ENCODE data around the gene LRP3. TPM values are rescaled to one million over a fixed set of nuclear protein-coding genes. Genes with fewer than 3 reads are reported as not detected.

Gene LRP3
- total and polyA plus RNA-seq, 2 experiments from 2014 or later, result 3.5 to 62.7 TPM

DNA sequence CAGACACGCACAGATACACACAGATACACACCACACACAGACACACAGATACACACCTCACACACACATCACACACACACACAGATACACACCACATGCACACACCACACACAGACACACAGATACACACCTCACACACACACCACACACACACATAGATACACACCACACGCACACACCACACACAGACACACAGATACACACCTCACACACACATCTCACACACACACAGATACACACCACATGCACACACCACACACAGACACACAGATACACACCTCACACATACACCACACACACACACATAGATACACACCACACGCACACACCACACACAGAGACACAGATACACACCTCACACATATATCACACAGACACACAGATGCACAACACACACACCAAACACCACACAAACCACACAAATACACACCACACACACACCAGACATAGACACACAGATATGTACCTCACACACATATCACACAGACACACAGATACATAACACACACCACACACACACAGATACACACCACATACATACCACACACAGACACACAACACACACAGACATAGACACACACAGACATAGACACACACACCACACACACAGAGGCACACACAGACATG, 55.7 kb downstream of the LRP3 start:
- ATAC-seq (no peak), DNase-seq (ENCODE audit: low spot score) (no peak)
- Histone ChIP-seq H3K4me1 (ENCODE audit: insufficient read depth) (no peaks in the 10 kb centered on the region), H3K27me3 (ENCODE audit: insufficient read depth) (no peaks in the 10 kb centered on the region), H3K4me2 (no peak overlapping the region), H3K9me2 (ENCODE audit: insufficient read depth) (no peaks in the 10 kb centered on the region), H3K79me2 (replicated peaks; ENCODE audit: insufficient read depth) (no peaks in the 10 kb centered on the region), H2AFZ (no peak overlapping the region), H3K36me3 (ENCODE audit: insufficient read depth) (peaks cover 6% of the 10 kb centered on the region; the same call in 1 of the 2 replicates), H3K4me3 (no peak overlapping the region), H3K27ac (ENCODE audit: low read depth) (no peak overlapping the region), H3F3A (replicated peaks; ENCODE audit: low read depth) (no peaks in the 10 kb centered on the region), H4K20me1 (replicated peaks; ENCODE audit: insufficient read depth) (no peaks in the 10 kb centered on the region)
- Mint-ChIP-seq H3K36me3 (ENCODE audit: low read depth) (no peaks in the 10 kb centered on the region; the same call in 2 of the 3 replicates), H3K27me3 (ENCODE audit: insufficient read depth, low read depth, poor library complexity) (peaks cover 4% of the 10 kb centered on the region), H3K4me3 (no peak overlapping the region), H3K9me3 (peaks cover 11% of the 10 kb centered on the region), H3K4me1 (peaks cover 2% of the 10 kb centered on the region; the same call in 1 of the 3 replicates), H3K27ac (no peak overlapping the region)
- TF ChIP-seq, protein P1, sequence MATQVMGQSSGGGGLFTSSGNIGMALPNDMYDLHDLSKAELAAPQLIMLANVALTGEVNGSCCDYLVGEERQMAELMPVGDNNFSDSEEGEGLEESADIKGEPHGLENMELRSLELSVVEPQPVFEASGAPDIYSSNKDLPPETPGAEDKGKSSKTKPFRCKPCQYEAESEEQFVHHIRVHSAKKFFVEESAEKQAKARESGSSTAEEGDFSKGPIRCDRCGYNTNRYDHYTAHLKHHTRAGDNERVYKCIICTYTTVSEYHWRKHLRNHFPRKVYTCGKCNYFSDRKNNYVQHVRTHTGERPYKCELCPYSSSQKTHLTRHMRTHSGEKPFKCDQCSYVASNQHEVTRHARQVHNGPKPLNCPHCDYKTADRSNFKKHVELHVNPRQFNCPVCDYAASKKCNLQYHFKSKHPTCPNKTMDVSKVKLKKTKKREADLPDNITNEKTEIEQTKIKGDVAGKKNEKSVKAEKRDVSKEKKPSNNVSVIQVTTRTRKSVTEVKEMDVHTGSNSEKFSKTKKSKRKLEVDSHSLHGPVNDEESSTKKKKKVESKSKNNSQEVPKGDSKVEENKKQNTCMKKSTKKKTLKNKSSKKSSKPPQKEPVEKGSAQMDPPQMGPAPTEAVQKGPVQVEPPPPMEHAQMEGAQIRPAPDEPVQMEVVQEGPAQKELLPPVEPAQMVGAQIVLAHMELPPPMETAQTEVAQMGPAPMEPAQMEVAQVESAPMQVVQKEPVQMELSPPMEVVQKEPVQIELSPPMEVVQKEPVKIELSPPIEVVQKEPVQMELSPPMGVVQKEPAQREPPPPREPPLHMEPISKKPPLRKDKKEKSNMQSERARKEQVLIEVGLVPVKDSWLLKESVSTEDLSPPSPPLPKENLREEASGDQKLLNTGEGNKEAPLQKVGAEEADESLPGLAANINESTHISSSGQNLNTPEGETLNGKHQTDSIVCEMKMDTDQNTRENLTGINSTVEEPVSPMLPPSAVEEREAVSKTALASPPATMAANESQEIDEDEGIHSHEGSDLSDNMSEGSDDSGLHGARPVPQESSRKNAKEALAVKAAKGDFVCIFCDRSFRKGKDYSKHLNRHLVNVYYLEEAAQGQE (IDR thresholded peaks at IDR 0.05; ENCODE audit: unreplicated experiment), result no peak
- TF ChIP-seq ZNF114 (CRISPR knock-in tag; IDR thresholded peaks at IDR 0.05), result no peak
- TF ChIP-seq, protein P2, sequence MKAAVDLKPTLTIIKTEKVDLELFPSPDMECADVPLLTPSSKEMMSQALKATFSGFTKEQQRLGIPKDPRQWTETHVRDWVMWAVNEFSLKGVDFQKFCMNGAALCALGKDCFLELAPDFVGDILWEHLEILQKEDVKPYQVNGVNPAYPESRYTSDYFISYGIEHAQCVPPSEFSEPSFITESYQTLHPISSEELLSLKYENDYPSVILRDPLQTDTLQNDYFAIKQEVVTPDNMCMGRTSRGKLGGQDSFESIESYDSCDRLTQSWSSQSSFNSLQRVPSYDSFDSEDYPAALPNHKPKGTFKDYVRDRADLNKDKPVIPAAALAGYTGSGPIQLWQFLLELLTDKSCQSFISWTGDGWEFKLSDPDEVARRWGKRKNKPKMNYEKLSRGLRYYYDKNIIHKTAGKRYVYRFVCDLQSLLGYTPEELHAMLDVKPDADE (IDR thresholded peaks at IDR 0.05), result no peak
- no peak for TF ChIP-seq STAT1 (IDR thresholded peaks at IDR 0.05; ENCODE audit: unreplicated experiment)
- no peak for TF ChIP-seq ZNF331 (CRISPR knock-in tag; IDR thresholded peaks at IDR 0.05; ENCODE audit: low read depth)
- TF ChIP-seq JUNB (IDR thresholded peaks at IDR 0.05; ENCODE audit: unreplicated experiment), result no peak
- TF ChIP-seq NANOG (IDR thresholded peaks at IDR 0.05; ENCODE audit: borderline replicate concordance), result no peak
- TF ChIP-seq, protein P3, sequence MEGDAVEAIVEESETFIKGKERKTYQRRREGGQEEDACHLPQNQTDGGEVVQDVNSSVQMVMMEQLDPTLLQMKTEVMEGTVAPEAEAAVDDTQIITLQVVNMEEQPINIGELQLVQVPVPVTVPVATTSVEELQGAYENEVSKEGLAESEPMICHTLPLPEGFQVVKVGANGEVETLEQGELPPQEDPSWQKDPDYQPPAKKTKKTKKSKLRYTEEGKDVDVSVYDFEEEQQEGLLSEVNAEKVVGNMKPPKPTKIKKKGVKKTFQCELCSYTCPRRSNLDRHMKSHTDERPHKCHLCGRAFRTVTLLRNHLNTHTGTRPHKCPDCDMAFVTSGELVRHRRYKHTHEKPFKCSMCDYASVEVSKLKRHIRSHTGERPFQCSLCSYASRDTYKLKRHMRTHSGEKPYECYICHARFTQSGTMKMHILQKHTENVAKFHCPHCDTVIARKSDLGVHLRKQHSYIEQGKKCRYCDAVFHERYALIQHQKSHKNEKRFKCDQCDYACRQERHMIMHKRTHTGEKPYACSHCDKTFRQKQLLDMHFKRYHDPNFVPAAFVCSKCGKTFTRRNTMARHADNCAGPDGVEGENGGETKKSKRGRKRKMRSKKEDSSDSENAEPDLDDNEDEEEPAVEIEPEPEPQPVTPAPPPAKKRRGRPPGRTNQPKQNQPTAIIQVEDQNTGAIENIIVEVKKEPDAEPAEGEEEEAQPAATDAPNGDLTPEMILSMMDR (conservative IDR thresholded peaks at IDR 0.05; ENCODE audit: low read depth in 2 of 2), result no peak
- TF ChIP-seq CREB1 (CRISPR knock-in tag; IDR thresholded peaks at IDR 0.05; ENCODE audit: low read depth), result no peak
- TF ChIP-seq, protein P4, sequence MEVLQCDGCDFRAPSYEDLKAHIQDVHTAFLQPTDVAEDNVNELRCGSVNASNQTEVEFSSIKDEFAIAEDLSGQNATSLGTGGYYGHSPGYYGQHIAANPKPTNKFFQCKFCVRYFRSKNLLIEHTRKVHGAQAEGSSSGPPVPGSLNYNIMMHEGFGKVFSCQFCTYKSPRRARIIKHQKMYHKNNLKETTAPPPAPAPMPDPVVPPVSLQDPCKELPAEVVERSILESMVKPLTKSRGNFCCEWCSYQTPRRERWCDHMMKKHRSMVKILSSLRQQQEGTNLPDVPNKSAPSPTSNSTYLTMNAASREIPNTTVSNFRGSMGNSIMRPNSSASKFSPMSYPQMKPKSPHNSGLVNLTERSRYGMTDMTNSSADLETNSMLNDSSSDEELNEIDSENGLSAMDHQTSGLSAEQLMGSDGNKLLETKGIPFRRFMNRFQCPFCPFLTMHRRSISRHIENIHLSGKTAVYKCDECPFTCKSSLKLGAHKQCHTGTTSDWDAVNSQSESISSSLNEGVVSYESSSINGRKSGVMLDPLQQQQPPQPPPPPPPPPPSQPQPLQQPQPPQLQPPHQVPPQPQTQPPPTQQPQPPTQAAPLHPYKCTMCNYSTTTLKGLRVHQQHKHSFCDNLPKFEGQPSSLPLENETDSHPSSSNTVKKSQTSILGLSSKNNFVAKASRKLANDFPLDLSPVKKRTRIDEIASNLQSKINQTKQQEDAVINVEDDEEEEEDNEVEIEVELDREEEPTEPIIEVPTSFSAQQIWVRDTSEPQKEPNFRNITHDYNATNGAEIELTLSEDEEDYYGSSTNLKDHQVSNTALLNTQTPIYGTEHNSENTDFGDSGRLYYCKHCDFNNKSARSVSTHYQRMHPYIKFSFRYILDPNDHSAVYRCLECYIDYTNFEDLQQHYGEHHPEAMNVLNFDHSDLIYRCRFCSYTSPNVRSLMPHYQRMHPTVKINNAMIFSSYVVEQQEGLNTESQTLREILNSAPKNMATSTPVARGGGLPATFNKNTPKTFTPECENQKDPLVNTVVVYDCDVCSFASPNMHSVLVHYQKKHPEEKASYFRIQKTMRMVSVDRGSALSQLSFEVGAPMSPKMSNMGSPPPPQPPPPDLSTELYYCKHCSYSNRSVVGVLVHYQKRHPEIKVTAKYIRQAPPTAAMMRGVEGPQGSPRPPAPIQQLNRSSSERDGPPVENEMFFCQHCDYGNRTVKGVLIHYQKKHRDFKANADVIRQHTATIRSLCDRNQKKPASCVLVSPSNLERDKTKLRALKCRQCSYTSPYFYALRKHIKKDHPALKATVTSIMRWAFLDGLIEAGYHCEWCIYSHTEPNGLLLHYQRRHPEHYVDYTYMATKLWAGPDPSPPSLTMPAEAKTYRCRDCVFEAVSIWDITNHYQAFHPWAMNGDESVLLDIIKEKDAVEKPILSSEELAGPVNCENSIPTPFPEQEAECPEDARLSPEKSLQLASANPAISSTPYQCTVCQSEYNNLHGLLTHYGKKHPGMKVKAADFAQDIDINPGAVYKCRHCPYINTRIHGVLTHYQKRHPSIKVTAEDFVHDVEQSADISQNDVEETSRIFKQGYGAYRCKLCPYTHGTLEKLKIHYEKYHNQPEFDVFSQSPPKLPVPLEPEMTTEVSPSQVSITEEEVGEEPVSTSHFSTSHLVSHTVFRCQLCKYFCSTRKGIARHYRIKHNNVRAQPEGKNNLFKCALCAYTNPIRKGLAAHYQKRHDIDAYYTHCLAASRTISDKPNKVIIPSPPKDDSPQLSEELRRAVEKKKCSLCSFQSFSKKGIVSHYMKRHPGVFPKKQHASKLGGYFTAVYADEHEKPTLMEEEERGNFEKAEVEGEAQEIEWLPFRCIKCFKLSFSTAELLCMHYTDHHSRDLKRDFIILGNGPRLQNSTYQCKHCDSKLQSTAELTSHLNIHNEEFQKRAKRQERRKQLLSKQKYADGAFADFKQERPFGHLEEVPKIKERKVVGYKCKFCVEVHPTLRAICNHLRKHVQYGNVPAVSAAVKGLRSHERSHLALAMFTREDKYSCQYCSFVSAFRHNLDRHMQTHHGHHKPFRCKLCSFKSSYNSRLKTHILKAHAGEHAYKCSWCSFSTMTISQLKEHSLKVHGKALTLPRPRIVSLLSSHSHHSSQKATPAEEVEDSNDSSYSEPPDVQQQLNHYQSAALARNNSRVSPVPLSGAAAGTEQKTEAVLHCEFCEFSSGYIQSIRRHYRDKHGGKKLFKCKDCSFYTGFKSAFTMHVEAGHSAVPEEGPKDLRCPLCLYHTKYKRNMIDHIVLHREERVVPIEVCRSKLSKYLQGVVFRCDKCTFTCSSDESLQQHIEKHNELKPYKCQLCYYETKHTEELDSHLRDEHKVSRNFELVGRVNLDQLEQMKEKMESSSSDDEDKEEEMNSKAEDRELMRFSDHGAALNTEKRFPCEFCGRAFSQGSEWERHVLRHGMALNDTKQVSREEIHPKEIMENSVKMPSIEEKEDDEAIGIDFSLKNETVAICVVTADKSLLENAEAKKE (CRISPR knock-in tag; IDR thresholded peaks at IDR 0.05), result no peak
